Mesendoderm (in vitro differentiated cells): ENCODE results near the gene ZNF410.
"Not testable (repeated sequence)": the region's sequence is repeated elsewhere in the genome, so short reads cannot be mapped to it uniquely, and the experiment has no call there.

Experiments
- DNase-seq: peaks from one replicate; pipeline ENCODE4 v3.0.0; 2013
- H2AK5ac ChIP-seq: 2 replicates; pipeline ENCODE4 v1.6.1; 2013; ENCODE audit warnings: low read length, inconsistent platforms
- H2BK120ac ChIP-seq: 2 replicates; pipeline ENCODE4 v1.6.1; 2013; ENCODE audit warnings: low read depth, mild to moderate bottlenecking, low read length, moderate library complexity, mixed read lengths
- H2BK15ac ChIP-seq: replicated peaks from 2 replicates; pipeline ENCODE4 v1.6.1; 2013; ENCODE audit warnings: low read depth, mild to moderate bottlenecking, moderate library complexity
- H2BK5ac ChIP-seq: 2 replicates; pipeline ENCODE4 v1.6.1; 2013; ENCODE audit warnings: low read length, inconsistent platforms
- H3K18ac ChIP-seq: 2 replicates; pipeline ENCODE4 v1.6.1; 2013; ENCODE audit warnings: mild to moderate bottlenecking, low read length, mixed read lengths
- H3K23ac ChIP-seq: one replicate; pipeline ENCODE4 v1.6.1; 2013; ENCODE audit warnings: low read length
- H3K27ac ChIP-seq: 2 replicates; pipeline ENCODE4 v1.5.1; 2013; ENCODE audit warnings: low read depth, mild to moderate bottlenecking, inconsistent platforms, low read length, moderate library complexity
- H3K27me3 ChIP-seq: 2 replicates; pipeline ENCODE4 v1.6.1; 2013; ENCODE audit warnings: low read length, control low read depth, mild to moderate bottlenecking, inconsistent platforms; ENCODE audit not compliant: insufficient read depth, poor library complexity
- H3K36me3 ChIP-seq: 2 replicates; pipeline ENCODE4 v1.6.1; 2013; ENCODE audit warnings: low read length, inconsistent platforms; ENCODE audit not compliant: control insufficient read depth, insufficient read depth
- H3K4ac ChIP-seq: one replicate; pipeline ENCODE4 v1.6.1; 2013; ENCODE audit warnings: low read depth, mild to moderate bottlenecking, low read length, moderate library complexity
- H3K4me1 ChIP-seq: 2 replicates; pipeline ENCODE4 v1.6.1; 2013; ENCODE audit warnings: low read depth, low read length, inconsistent platforms; ENCODE audit not compliant: control insufficient read depth
- H3K4me2 ChIP-seq: 2 replicates; pipeline ENCODE4 v1.6.1; 2013; ENCODE audit warnings: low read length
- H3K4me3 ChIP-seq: 2 replicates; pipeline ENCODE4 v1.5.1; 2013; ENCODE audit warnings: mild to moderate bottlenecking, low read length
- H3K56ac ChIP-seq: one replicate; pipeline ENCODE4 v1.6.1; 2013; ENCODE audit warnings: low read length
- H3K79me1 ChIP-seq: 2 replicates; pipeline ENCODE4 v1.6.1; 2013; ENCODE audit warnings: low read length, inconsistent platforms
- H3K79me2 ChIP-seq: 2 replicates; pipeline ENCODE4 v1.6.1; 2013; ENCODE audit warnings: mild to moderate bottlenecking, low read length; ENCODE audit not compliant: control insufficient read depth, insufficient read depth
- H3K9ac ChIP-seq: 2 replicates; pipeline ENCODE4 v1.6.1; 2013; ENCODE audit warnings: low read length, inconsistent platforms
- H4K5ac ChIP-seq: one replicate; pipeline ENCODE4 v1.6.1; 2013; ENCODE audit warnings: low read length
- H4K8ac ChIP-seq: one replicate; pipeline ENCODE4 v1.6.1; 2013; ENCODE audit warnings: low read depth, mild to moderate bottlenecking, control low read depth, low read length, moderate library complexity
- WGBS: extraction: QIAGEN DNeasy Blood & Tissue Kit; methylation state at CpG from one replicate; pipeline ENCODE4 v1.1.7; 2013; ENCODE audit warnings: low lambda C conversion rate, missing lambda C conversion rate; ENCODE audit not compliant: insufficient coverage; ENCODE audit errors: extremely low coverage; 5-methylcytosine and 5-hydroxymethylcytosine counted together

The ZNF410 gene

GRCh38 chr14:73903028-73903427, 16.4 kb downstream of the ZNF410 start:
- no peak overlapping the region for H4K8ac ChIP-seq
- no peak overlapping the region for H2BK15ac ChIP-seq
- no peak for DNase-seq
- H2BK5ac ChIP-seq = no peak overlapping the region
- no peaks in the 10 kb centered on the region for H3K27me3 ChIP-seq
- no peak overlapping the region for H2BK120ac ChIP-seq
- no peak overlapping the region for H3K27ac ChIP-seq
- H3K56ac ChIP-seq = no peak overlapping the region
- H3K4ac ChIP-seq = no peak overlapping the region
- no peak overlapping the region for H3K9ac ChIP-seq
- no peak overlapping the region for H3K23ac ChIP-seq
- no peak overlapping the region for H3K18ac ChIP-seq
- H2AK5ac ChIP-seq = no peak overlapping the region
- no peak overlapping the region for H4K5ac ChIP-seq
- H3K4me3 ChIP-seq = no peak overlapping the region
- H3K4me1 ChIP-seq = no peaks in the 10 kb centered on the region
- peaks cover 6% of the 10 kb centered on the region for H3K36me3 ChIP-seq
- no CpG with 5 or more reads among the region's 3 CpGs for WGBS
- no peak overlapping the region for H3K4me2 ChIP-seq
- no peaks in the 10 kb centered on the region for H3K79me2 ChIP-seq
- H3K79me1 ChIP-seq = no peaks in the 10 kb centered on the region

GRCh38 chr14:73909681-73910080, 23.0 kb downstream of the ZNF410 start:
- no peak overlapping the region for H3K18ac ChIP-seq
- no peak overlapping the region for H2AK5ac ChIP-seq
- H3K36me3 ChIP-seq = peaks cover 9% of the 10 kb centered on the region
- no peak for DNase-seq
- no peaks in the 10 kb centered on the region for H3K79me1 ChIP-seq
- H2BK15ac ChIP-seq = no peak overlapping the region
- H3K23ac ChIP-seq = no peak overlapping the region
- H3K56ac ChIP-seq = no peak overlapping the region
- H3K4me3 ChIP-seq = no peak overlapping the region
- no peak overlapping the region for H3K9ac ChIP-seq
- H2BK5ac ChIP-seq = no peak overlapping the region
- no peak overlapping the region for H4K8ac ChIP-seq
- no peak overlapping the region for H2BK120ac ChIP-seq
- no peak overlapping the region for H4K5ac ChIP-seq
- no peak overlapping the region for H3K27ac ChIP-seq
- H3K4me1 ChIP-seq = no peaks in the 10 kb centered on the region
- no peaks in the 10 kb centered on the region for H3K79me2 ChIP-seq
- no CpG with 5 or more reads among the region's 1 CpG for WGBS
- H3K4ac ChIP-seq = no peak overlapping the region
- H3K4me2 ChIP-seq = no peak overlapping the region
- H3K27me3 ChIP-seq = no peaks in the 10 kb centered on the region

GRCh38 chr14:73913256-73913655, 26.6 kb downstream of the ZNF410 start:
- no peak overlapping the region for H4K5ac ChIP-seq

GRCh38 chr14:73916324-73916723, 29.7 kb downstream of the ZNF410 start:
- H2BK120ac ChIP-seq = no peak overlapping the region
- no peak overlapping the region for H2BK5ac ChIP-seq
- H3K23ac ChIP-seq = no peak overlapping the region
- no peak overlapping the region for H3K9ac ChIP-seq
- H3K4me2 ChIP-seq = no peak overlapping the region
- no peak overlapping the region for H3K56ac ChIP-seq
- H3K18ac ChIP-seq = no peak overlapping the region
- H3K36me3 ChIP-seq = peaks cover 3% of the 10 kb centered on the region
- no peaks in the 10 kb centered on the region for H3K79me2 ChIP-seq
- no peak overlapping the region for H4K8ac ChIP-seq
- no CpG with 5 or more reads among the region's 6 CpGs for WGBS
- no peak overlapping the region for H2AK5ac ChIP-seq
- no peaks in the 10 kb centered on the region for H3K4me1 ChIP-seq
- DNase-seq = no peak
- no peak overlapping the region for H4K5ac ChIP-seq
- no peak overlapping the region for H3K4ac ChIP-seq
- no peak overlapping the region for H3K4me3 ChIP-seq
- no peak overlapping the region for H3K27ac ChIP-seq
- no peaks in the 10 kb centered on the region for H3K27me3 ChIP-seq
- no peak overlapping the region for H2BK15ac ChIP-seq
- H3K79me1 ChIP-seq = no peaks in the 10 kb centered on the region

More at GRCh38 chr14:73913256-73913655, 26.6 kb downstream of the ZNF410 start:
- H3K18ac ChIP-seq = no peak overlapping the region
- H3K4me3 ChIP-seq = no peak overlapping the region
- H3K79me2 ChIP-seq = no peaks in the 10 kb centered on the region
- no CpG with 5 or more reads among the region's 3 CpGs for WGBS
- H3K23ac ChIP-seq = no peak overlapping the region
- H3K56ac ChIP-seq = no peak overlapping the region
- H3K4me2 ChIP-seq = no peak overlapping the region
- no peak overlapping the region for H2AK5ac ChIP-seq
- no peak overlapping the region for H3K27ac ChIP-seq
- H2BK15ac ChIP-seq = no peak overlapping the region
- no peak overlapping the region for H3K4ac ChIP-seq
- H3K27me3 ChIP-seq = no peaks in the 10 kb centered on the region
- DNase-seq = no peak
- peaks cover 9% of the 10 kb centered on the region for H3K36me3 ChIP-seq
- no peak overlapping the region for H2BK5ac ChIP-seq
- H2BK120ac ChIP-seq = no peak overlapping the region
- H3K9ac ChIP-seq = no peak overlapping the region
- no peaks in the 10 kb centered on the region for H3K4me1 ChIP-seq
- H3K79me1 ChIP-seq = no peaks in the 10 kb centered on the region
- H4K8ac ChIP-seq = no peak overlapping the region

GRCh38 chr14:73919457-73919856, 32.8 kb downstream of the ZNF410 start:
- not testable (repeated sequence) for H2BK15ac ChIP-seq, DNase-seq, H3K4me1 ChIP-seq, H3K9ac ChIP-seq, H2BK120ac ChIP-seq, H3K27ac ChIP-seq, H3K56ac ChIP-seq, H3K27me3 ChIP-seq, H3K18ac ChIP-seq, H3K4me3 ChIP-seq, H3K4ac ChIP-seq, H4K5ac ChIP-seq, H2AK5ac ChIP-seq, H3K79me2 ChIP-seq, H3K4me2 ChIP-seq, H3K79me1 ChIP-seq, H4K8ac ChIP-seq, H2BK5ac ChIP-seq, H3K23ac ChIP-seq
- H3K36me3 ChIP-seq = peaks cover 10% of the 10 kb centered on the region
- WGBS = no CpG with 5 or more reads among the region's 2 CpGs

- Histone ChIP-seq H3K23ac (no peak overlapping the region), H2BK120ac (no peak overlapping the region), H2AK5ac (no peak overlapping the region), H3K79me2 (no peaks in the 10 kb centered on the region), H3K27me3 (no peaks in the 10 kb centered on the region), H3K9ac (no peak overlapping the region), H3K56ac (no peak overlapping the region), H3K79me1 (no peaks in the 10 kb centered on the region), H4K5ac (no peak overlapping the region), H3K4me3 (no peak overlapping the region), H3K4ac (no peak overlapping the region), H3K4me1 (no peaks in the 10 kb centered on the region), H2BK5ac (no peak overlapping the region), H2BK15ac (no peak overlapping the region), H4K8ac (no peak overlapping the region), H3K36me3 (peaks cover 13% of the 10 kb centered on the region), H3K4me2 (no peak overlapping the region), H3K27ac (no peak overlapping the region), H3K18ac (no peak overlapping the region)
- WGBS = no CpG with 5 or more reads among the region's 5 CpGs
- no peak for DNase-seq
These were observed 37.7 kb downstream of the ZNF410 start for GRCh38 chr14:73924337-73924736.
